IMR-90 (cell line): Measurements from ENCODE around the gene CMIP.

Experiments
- BHLHE40 ChIP-seq: fragments of 150-350 bp; IDR thresholded peaks from 2 replicates; pipeline ENCODE4 v1.6.1; 2016; ENCODE audit warnings: mild to moderate bottlenecking, low read depth, low read length
- CEBPB ChIP-seq: IDR thresholded peaks from 2 replicates; pipeline ENCODE4 v1.6.1; 2012; ENCODE audit warnings: low read depth, low read length, improper control_type of control experiment
- CTCF ChIP-seq: conservative IDR thresholded peaks from 2 replicates; pipeline ENCODE4 v1.5.1; 2012; ENCODE audit warnings: mild to moderate bottlenecking, low read depth, low read length, improper control_type of control experiment
- MAFK ChIP-seq: IDR thresholded peaks from 2 replicates; pipeline ENCODE4 v1.6.1; 2012; ENCODE audit warnings: low read depth, low read length, improper control_type of control experiment
- MAZ ChIP-seq: IDR thresholded peaks from 2 replicates; pipeline ENCODE4 v1.6.1; 2012; ENCODE audit warnings: low read depth, mild to moderate bottlenecking, low read length, improper control_type of control experiment, moderate library complexity, borderline replicate concordance
- MXI1 ChIP-seq: IDR thresholded peaks from 2 replicates; pipeline ENCODE4 v1.6.1; 2012; ENCODE audit warnings: low read depth, mild to moderate bottlenecking, low read length, moderate library complexity, borderline replicate concordance
- POLR2A ChIP-seq: IDR thresholded peaks from 2 replicates; pipeline ENCODE4 v1.6.1; 2012; ENCODE audit warnings: mild to moderate bottlenecking, low read depth, low read length
- RAD21 ChIP-seq: IDR thresholded peaks from 2 replicates; pipeline ENCODE4 v1.6.1; 2012; ENCODE audit warnings: low read length, improper control_type of control experiment
- RFX5 ChIP-seq: IDR thresholded peaks from 2 replicates; pipeline ENCODE4 v1.8.0; 2012; ENCODE audit warnings: low read depth, mild to moderate bottlenecking, low read length, moderate library complexity
- USF2 ChIP-seq: fragments of 150-350 bp; IDR thresholded peaks from 2 replicates; pipeline ENCODE4 v1.6.1; 2017; ENCODE audit warnings: mild to moderate bottlenecking, antibody characterized with exemption, low read length, low read depth

- TF ChIP-seq CTCF (no peak), POLR2A (no peak), RAD21 (no peak), CEBPB (no peak), USF2 (no peak), RFX5 (no peak), MAZ (no peak), BHLHE40 (no peak), MAFK (no peak), MXI1 (no peak)
Measured at GRCh38 chr16:81739503-81739902, 294.9 kb downstream of the CMIP start.
